PC-3 (cell line): Measurements from ENCODE around the gene DNAJA1.

Source experiments
- EZH2 ChIP-seq: fragments of 300-600 bp; sonication (generic); IDR thresholded peaks from one replicate; pipeline ENCODE4 v1.6.1; 2017; ENCODE audit warnings: antibody characterized with exemption, mild to moderate bottlenecking, low read length; ENCODE audit not compliant: unreplicated experiment
- EZH2phosphoT487 ChIP-seq: fragments of 300-600 bp; sonication (generic); IDR thresholded peaks from 2 replicates; pipeline ENCODE4 v1.6.1; 2018; ENCODE audit warnings: mild to moderate bottlenecking, antibody characterized with exemption, low read length, borderline replicate concordance
- TF ChIP-seq, protein P1 (sequence below): fragments of 300-600 bp; sonication (generic); conservative IDR thresholded peaks from 2 replicates; pipeline ENCODE4 v1.5.1; 2017; ENCODE audit warnings: antibody characterized with exemption, low read depth, mild to moderate bottlenecking, low read length

DNA sequence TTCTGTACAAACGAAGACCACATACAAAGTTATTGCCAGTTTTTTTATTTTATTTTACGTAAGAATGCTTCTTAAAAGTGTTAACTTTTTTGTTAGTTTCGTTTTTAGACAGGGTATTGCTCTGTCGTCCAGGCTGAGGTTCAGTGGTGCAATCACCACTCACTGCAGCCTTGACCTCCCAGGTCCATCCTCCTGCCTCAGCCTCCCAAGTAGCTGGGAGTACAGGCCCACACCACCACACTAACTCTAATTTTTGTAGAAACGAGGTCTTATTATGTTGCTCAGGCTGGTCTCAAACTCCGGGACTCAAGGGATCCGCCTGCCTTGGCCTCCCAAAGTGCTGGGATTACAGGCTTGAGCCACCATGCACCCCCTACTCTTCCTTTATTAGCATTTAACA lies 2.3 kb upstream of the DNAJA1 start:
- TF ChIP-seq, protein P1, sequence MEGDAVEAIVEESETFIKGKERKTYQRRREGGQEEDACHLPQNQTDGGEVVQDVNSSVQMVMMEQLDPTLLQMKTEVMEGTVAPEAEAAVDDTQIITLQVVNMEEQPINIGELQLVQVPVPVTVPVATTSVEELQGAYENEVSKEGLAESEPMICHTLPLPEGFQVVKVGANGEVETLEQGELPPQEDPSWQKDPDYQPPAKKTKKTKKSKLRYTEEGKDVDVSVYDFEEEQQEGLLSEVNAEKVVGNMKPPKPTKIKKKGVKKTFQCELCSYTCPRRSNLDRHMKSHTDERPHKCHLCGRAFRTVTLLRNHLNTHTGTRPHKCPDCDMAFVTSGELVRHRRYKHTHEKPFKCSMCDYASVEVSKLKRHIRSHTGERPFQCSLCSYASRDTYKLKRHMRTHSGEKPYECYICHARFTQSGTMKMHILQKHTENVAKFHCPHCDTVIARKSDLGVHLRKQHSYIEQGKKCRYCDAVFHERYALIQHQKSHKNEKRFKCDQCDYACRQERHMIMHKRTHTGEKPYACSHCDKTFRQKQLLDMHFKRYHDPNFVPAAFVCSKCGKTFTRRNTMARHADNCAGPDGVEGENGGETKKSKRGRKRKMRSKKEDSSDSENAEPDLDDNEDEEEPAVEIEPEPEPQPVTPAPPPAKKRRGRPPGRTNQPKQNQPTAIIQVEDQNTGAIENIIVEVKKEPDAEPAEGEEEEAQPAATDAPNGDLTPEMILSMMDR, result no peak
- no peak for TF ChIP-seq EZH2phosphoT487
- TF ChIP-seq EZH2, result no peak
